GM21381 (cell line): ENCODE data around the gene ZNF132.

Source experiments
- ATAC-seq: cut with Tn5 transposase; IDR thresholded peaks from one replicate; pipeline ENCODE4 v1.9.1; 2021; ENCODE audit warnings: mild to moderate bottlenecking, moderate library complexity; ENCODE audit not compliant: unreplicated experiment

The ZNF132 gene

DNA sequence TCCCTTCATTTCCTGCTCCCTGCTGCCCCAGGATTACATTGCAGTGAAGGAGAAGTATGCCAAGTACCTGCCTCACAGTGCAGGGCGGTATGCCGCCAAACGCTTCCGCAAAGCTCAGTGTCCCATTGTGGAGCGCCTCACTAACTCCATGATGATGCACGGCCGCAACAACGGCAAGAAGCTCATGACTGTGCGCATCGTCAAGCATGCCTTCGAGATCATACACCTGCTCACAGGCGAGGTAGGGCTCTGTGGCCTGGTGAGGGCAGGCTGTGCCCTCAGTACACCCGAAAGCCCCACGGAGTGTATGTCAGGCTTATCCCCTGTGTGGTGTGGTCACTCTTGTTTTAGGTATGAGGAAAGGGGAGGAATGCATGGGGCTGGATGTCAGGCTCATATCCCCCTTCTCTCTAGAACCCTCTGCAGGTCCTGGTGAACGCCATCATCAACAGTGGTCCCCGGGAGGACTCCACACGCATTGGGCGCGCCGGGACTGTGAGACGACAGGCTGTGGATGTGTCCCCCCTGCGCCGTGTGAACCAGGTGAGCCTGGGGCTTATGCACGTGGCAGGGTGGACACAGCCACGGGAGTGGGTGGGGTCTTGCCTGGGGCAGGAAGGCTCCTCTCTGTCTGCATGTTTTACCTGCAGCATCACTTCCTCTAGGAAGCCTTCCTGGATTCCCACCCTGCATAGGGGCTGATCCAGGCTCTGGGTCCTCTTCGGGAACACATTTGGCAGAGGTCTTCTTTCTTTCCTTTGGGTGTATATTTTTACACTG is 46.8 kb downstream of the ZNF132 start:
- ATAC-seq = no peak

DNA sequence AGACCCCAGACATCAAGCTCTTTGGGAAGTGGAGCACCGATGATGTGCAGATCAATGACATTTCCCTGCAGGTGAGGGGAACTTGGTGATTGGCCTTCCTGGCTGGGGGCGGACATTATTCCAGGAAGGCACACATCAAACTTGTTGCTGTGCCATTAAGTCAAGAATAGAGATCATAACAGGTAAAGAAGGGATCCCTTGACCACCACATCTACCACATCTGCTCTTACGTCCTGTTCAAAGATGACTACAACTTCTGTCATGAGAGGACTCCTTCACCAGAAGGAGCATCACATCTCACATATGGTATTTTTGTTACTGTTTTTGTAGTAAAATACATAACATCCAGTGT is 51.8 kb downstream of the ZNF132 start:
- ATAC-seq = no peak

DNA sequence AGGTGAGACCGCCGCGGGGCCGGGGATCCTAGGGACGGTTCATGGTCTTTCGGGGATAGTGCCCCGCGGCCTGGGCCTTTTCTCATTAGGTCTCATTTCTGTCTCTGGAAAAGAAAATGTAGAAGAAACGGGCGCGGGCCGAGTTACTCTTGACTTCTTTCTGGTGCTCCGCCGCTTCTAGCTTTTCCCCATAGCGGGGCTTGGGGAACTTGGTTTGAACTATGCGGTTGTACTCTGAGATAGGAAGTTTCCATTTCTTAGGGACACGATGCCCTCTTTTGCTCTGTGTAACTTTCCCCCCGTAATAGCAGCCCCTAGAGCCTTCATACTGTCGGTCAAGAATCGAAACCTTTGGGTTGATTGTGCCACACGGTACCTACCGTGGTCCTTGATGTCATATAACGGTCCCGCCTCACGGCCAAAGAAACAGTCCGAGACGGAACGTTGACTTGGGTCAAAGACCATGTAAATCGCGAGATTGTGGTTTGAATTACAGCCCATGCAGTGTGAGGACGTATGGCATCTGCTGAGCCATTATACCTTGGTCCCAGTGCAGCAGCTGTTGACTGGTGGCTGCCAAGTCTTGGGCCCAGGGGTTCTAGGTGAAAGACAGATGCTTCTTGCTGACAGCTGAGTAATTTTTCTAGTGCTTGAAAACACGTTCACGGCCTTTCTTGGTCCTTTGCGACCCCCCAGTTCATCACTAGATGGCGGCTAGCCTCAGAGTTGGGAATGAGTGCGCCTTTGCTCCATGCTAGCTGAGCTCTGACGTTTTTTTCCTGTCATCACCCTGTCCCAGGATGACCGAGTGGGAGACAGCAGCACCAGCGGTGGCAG is 52.4 kb downstream of the ZNF132 start:
- no peak for ATAC-seq

DNA sequence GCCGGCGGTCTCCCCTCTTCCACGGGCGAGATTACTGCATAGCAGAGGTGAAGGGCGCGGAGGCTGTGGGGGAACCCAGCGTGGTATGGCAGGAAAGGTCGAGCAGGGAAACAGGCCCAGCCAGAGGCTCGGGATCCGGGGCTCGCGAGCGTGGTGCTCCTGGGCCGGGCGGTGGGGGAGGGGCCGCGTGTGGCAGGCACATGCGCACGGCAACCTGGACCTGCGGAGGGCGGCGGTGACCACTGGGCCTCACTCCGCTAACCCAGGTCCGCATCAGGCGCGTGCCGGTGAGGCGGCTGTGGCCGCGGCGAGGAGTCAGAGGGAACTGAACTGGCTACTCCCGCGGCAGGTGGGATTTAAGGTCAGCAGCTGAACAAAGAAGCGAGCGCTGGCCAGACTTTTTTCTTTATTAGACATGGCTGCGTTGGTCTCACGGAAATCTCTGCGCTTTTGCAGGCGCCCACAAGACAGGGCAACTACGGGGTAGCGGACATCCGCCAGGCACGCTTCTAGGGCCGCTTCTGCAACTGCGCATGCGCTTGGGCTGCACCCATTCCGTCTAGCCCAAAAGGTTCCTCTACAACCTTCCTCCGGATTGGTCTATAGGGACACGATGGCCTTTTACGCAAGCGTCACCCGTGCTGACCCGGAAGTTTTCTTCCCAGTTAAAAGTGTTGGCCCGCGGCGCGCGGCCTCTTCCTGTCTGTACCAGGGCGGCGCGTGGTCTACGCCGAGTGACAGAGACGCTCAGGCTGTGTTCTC is 53.2 kb downstream of the ZNF132 start, which contains the start of gene RPS5:
Gene RPS5 (plus strand): TSS at position 694 of the 762 bp plus-strand sequence. CDS start 869 bp downstream, outside the sequence.
- peak; percentile 80 for ATAC-seq

DNA sequence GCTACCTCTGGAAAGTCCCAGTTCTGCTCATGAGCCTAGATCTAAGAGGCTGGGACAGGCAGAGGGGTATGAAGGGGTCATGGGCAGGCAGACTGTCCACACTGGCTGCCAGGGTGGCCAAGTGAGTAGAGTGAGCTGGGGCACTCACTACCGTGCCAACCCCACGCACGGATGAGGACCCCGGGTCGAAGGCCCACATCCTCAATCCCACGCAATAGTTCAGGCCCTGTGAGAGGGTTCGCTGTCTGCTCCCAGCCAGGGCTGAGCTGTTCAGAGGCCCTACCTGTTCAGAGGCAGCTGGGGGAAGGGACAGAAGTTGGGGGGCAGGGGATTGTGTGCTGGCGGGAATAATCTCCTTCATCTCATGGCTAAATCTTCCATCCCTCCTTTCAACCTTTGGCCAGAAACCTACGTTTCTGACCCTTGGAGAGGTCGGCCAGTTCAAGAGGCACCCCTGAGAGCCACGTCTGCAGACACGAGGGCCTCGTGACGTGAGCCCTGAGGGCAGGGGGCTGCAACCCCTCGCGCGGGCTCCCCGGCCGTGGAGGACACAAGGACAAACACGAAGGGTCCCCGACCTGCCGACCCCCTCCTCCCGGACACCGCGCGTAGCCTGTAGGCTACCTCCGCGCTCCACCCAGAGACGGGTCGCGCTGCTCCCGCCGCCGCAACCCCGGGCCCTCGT is 53.9 kb downstream of the ZNF132 start:
- no peak for ATAC-seq

- no peak for ATAC-seq
Measured at GRCh38 chr19:58385313-58385890, 54.6 kb downstream of the ZNF132 start.

DNA sequence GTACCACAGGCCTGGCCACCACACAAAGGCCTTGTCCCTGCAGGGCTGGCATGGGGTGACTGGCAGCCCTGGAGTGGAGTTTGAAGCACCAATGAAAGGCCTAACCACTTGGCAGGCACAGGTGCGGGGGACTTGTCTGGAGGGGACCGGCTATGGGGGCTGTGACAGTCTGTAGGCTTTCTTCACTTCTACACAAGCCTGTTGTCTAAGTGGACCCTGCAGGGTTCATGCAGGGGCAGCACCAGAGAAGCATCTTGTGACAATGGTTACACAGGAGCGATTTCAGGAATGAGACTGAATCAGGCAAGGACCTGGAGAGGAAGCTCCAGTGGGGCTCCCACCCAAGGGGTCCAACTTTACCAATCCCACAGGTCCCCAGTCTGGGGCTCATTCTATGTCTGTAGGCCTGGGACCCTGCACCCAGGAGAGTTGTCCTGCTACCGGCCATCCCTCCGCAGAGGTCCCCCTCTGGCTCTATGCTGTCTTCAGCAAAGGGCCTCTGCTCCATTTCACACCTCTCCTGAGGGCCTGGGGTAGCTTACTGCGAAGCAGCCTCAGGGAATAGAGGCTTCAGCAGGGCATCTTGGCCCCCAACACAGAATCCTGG is 56.9 kb downstream of the ZNF132 start:
- ATAC-seq = no peak
